Karpas-422 (cell line): ENCODE measurements around the gene CDH6. TPM values are rescaled to one million over a fixed set of nuclear protein-coding genes. Genes with fewer than 3 reads are reported as not detected.

ENCODE experiments used
- DNase-seq: peaks from one replicate; pipeline ENCODE4 v3.0.0-alpha.2; 2015
- H2AFZ ChIP-seq: fragments of 200-600 bp; sonication (generic); 2 replicates; pipeline ENCODE4 v1.6.1; 2014; ENCODE audit warnings: antibody characterized with exemption, low read length, mixed read lengths
- H3K27ac ChIP-seq: fragments of 200-600 bp; sonication (generic); 2 replicates; pipeline ENCODE4 v1.5.1; 2014; ENCODE audit warnings: mild to moderate bottlenecking, low read length, moderate library complexity
- H3K27me3 ChIP-seq: fragments of 200-600 bp; sonication (generic); 2 replicates; pipeline ENCODE4 v1.6.1; 2014; ENCODE audit warnings: low read length, mixed read lengths
- H3K36me3 ChIP-seq: fragments of 200-600 bp; sonication (generic); 2 replicates; pipeline ENCODE4 v1.6.1; 2014; ENCODE audit warnings: low read length, mixed read lengths; ENCODE audit not compliant: insufficient read depth
- H3K4me1 ChIP-seq: fragments of 200-600 bp; sonication (generic); 2 replicates; pipeline ENCODE4 v1.6.1; 2014; ENCODE audit warnings: mild to moderate bottlenecking, low read length, mixed read lengths
- H3K4me2 ChIP-seq: fragments of 200-600 bp; sonication (generic); 2 replicates; pipeline ENCODE4 v1.6.1; 2014; ENCODE audit warnings: low read length, low read depth, mild to moderate bottlenecking; ENCODE audit not compliant: poor library complexity, severe bottlenecking
- H3K4me3 ChIP-seq: fragments of 200-600 bp; sonication (generic); 2 replicates; pipeline ENCODE4 v1.5.1; 2014; ENCODE audit warnings: mild to moderate bottlenecking, antibody characterized with exemption, low read length, mixed read lengths
- H3K79me2 ChIP-seq: fragments of 200-600 bp; sonication (generic); 2 replicates; pipeline ENCODE4 v1.6.1; 2014; ENCODE audit warnings: mild to moderate bottlenecking, low read length, mixed read lengths
- H3K9ac ChIP-seq: fragments of 200-600 bp; sonication (generic); 2 replicates; pipeline ENCODE4 v1.6.0; 2014; ENCODE audit warnings: low read length
- H3K9me2 ChIP-seq: fragments of 200-600 bp; sonication (generic), shearing (Covaris generic); replicated peaks from 2 replicates; pipeline ENCODE4 v1.6.0; 2014; ENCODE audit warnings: mild to moderate bottlenecking, low read length, moderate library complexity; ENCODE audit not compliant: insufficient read depth
- H3K9me3 ChIP-seq: fragments of 300-700, 200-600 bp; sonication (generic); 2 replicates; pipeline ENCODE4 v1.6.1; 2014; ENCODE audit warnings: low read length, mixed read lengths
- H4K20me1 ChIP-seq: fragments of 200-600 bp; sonication (generic); 2 replicates; pipeline ENCODE4 v1.6.1; 2014; ENCODE audit warnings: mild to moderate bottlenecking, antibody characterized with exemption, low read length, low read depth; ENCODE audit not compliant: insufficient read depth
- total RNA-seq: library from RNA; depleted of rRNA; stranded (reverse); fragments of >200 nt; shearing (Covaris generic); gene quantifications from 2 replicates; pipeline ENCODE4 v1.2.3, GENCODE V29; 2014; ENCODE audit warnings: low replicate concordance

The CDH6 gene
- total RNA-seq, 1 experiment from 2014 or later = not detected

DNA sequence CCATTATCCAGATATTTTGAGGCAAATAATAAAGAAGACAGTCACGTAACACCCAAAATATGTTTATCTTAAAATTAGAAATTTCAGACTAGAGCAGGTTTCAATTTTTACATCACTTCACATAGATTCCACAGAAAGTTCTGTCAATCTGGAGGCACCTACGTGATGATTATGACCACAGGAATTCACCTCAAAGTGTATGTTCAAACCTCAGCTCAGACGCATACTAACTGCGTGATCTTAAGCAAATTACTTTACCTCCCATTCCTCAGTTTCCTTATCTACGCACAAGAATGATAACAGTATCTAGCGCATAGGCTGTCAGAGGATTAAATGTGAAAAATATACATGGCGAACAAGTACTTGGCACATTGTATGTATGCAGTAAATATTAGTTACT lies 5.9 kb upstream of the CDH6 start:
- no peak overlapping the region for H3K27ac ChIP-seq
- no peaks in the 10 kb centered on the region for H3K4me1 ChIP-seq
- no peaks in the 10 kb centered on the region for H3K9me3 ChIP-seq
- DNase-seq = no peak
- H3K36me3 ChIP-seq = no peaks in the 10 kb centered on the region
- no peaks in the 10 kb centered on the region for H3K79me2 ChIP-seq
- H4K20me1 ChIP-seq = no peaks in the 10 kb centered on the region
- H3K4me2 ChIP-seq = no peak overlapping the region
- H3K4me3 ChIP-seq = no peak overlapping the region
- no peaks in the 10 kb centered on the region for H3K9me2 ChIP-seq
- no peaks in the 10 kb centered on the region for H3K27me3 ChIP-seq
- H3K9ac ChIP-seq = no peak overlapping the region
- no peak overlapping the region for H2AFZ ChIP-seq

- Histone ChIP-seq H3K79me2 (no peaks in the 10 kb centered on the region), H3K27me3 (no peaks in the 10 kb centered on the region), H3K9me3 (no peaks in the 10 kb centered on the region), H3K4me2 (no peak overlapping the region), H3K4me3 (no peak overlapping the region), H3K9me2 (no peaks in the 10 kb centered on the region), H3K27ac (no peak overlapping the region), H4K20me1 (no peaks in the 10 kb centered on the region), H3K4me1 (no peaks in the 10 kb centered on the region), H3K36me3 (no peaks in the 10 kb centered on the region), H3K9ac (no peak overlapping the region), H2AFZ (no peak overlapping the region)
- no peak for DNase-seq
These were observed 1.0 kb upstream of the CDH6 start for GRCh38 chr5:31192442-31192841.

- no peak overlapping the region for H3K27ac ChIP-seq
- H3K9ac ChIP-seq = no peak overlapping the region
- no peak overlapping the region for H3K4me2 ChIP-seq
- H3K36me3 ChIP-seq = no peaks in the 10 kb centered on the region
- no peaks in the 10 kb centered on the region for H3K9me3 ChIP-seq
- no peaks in the 10 kb centered on the region for H4K20me1 ChIP-seq
- no peak overlapping the region for H2AFZ ChIP-seq
- no peaks in the 10 kb centered on the region for H3K4me1 ChIP-seq
- no peaks in the 10 kb centered on the region for H3K9me2 ChIP-seq
- H3K4me3 ChIP-seq = no peak overlapping the region
- H3K27me3 ChIP-seq = no peaks in the 10 kb centered on the region
- DNase-seq = no peak
- H3K79me2 ChIP-seq = no peaks in the 10 kb centered on the region
These were observed 370 bp upstream of the CDH6 start for GRCh38 chr5:31193116-31193515.

GRCh38 chr5:31194468-31194813 lies 955 bp downstream of the CDH6 start:
- Histone ChIP-seq H3K36me3 (no peaks in the 10 kb centered on the region), H3K9ac (no peak overlapping the region), H2AFZ (no peak overlapping the region), H3K27ac (no peak overlapping the region), H3K4me1 (no peaks in the 10 kb centered on the region), H3K9me3 (no peaks in the 10 kb centered on the region), H3K4me3 (no peak overlapping the region), H3K9me2 (no peaks in the 10 kb centered on the region), H3K27me3 (no peaks in the 10 kb centered on the region), H3K79me2 (no peaks in the 10 kb centered on the region), H4K20me1 (no peaks in the 10 kb centered on the region), H3K4me2 (no peak overlapping the region)
- DNase-seq = no peak

- H3K27ac ChIP-seq = no peak overlapping the region
- H3K79me2 ChIP-seq = no peaks in the 10 kb centered on the region
- no peak overlapping the region for H3K4me3 ChIP-seq
- H4K20me1 ChIP-seq = no peaks in the 10 kb centered on the region
- H3K9ac ChIP-seq = no peak overlapping the region
- H3K9me2 ChIP-seq = no peaks in the 10 kb centered on the region
- H3K9me3 ChIP-seq = no peaks in the 10 kb centered on the region
- H3K4me1 ChIP-seq = no peaks in the 10 kb centered on the region
- H3K36me3 ChIP-seq = no peaks in the 10 kb centered on the region
- no peak overlapping the region for H3K4me2 ChIP-seq
- no peak for DNase-seq
- no peak overlapping the region for H2AFZ ChIP-seq
- no peaks in the 10 kb centered on the region for H3K27me3 ChIP-seq
These were observed 1.5 kb downstream of the CDH6 start for GRCh38 chr5:31194892-31195555.

GRCh38 chr5:31196309-31196708 lies 2.8 kb downstream of the CDH6 start:
- no peaks in the 10 kb centered on the region for H3K4me1 ChIP-seq
- DNase-seq = no peak
- H3K27me3 ChIP-seq = no peaks in the 10 kb centered on the region

GRCh38 chr5:31197183-31197582 lies 3.7 kb downstream of the CDH6 start:
- no peak overlapping the region for H3K4me2 ChIP-seq

More at GRCh38 chr5:31196309-31196708, 2.8 kb downstream of the CDH6 start:
- H3K9ac ChIP-seq = no peak overlapping the region
- no peaks in the 10 kb centered on the region for H3K36me3 ChIP-seq
- H3K9me3 ChIP-seq = no peaks in the 10 kb centered on the region
- H3K4me3 ChIP-seq = no peak overlapping the region
- no peak overlapping the region for H3K4me2 ChIP-seq
- no peaks in the 10 kb centered on the region for H3K79me2 ChIP-seq
- H2AFZ ChIP-seq = no peak overlapping the region
- no peak overlapping the region for H3K27ac ChIP-seq
- no peaks in the 10 kb centered on the region for H4K20me1 ChIP-seq
- no peaks in the 10 kb centered on the region for H3K9me2 ChIP-seq

DNA sequence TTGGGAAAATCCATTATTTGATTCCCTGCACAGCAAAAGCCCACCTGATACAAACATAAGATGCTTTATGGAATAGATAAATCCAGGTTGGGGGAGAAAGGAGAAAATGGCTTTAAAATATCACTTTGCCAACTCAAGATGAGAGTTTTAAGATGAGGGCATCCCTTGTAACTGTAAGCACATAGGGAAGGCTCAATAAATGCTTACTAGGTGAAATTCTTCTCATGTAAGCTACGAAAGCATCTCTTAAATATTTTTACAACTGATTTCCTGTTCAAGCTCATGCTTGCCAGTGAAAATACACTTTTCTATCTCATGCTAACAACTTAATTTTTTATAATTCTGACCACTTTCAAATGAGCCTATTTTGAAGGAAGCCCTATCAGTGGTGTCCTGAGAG lies 11.5 kb downstream of the CDH6 start:
- H3K36me3 ChIP-seq = no peaks in the 10 kb centered on the region
- no peak overlapping the region for H3K4me3 ChIP-seq
- H2AFZ ChIP-seq = no peak overlapping the region
- 0 out of 2 replicates have a peak, but pooled peaks cover 2% of the 10 kb centered on the region for H3K27me3 ChIP-seq
- no peaks in the 10 kb centered on the region for H3K9me3 ChIP-seq
- no peak overlapping the region for H3K4me2 ChIP-seq
- no peaks in the 10 kb centered on the region for H3K4me1 ChIP-seq
- no peaks in the 10 kb centered on the region for H3K79me2 ChIP-seq
- DNase-seq = no peak
- no peak overlapping the region for H3K9ac ChIP-seq
- H3K9me2 ChIP-seq = no peaks in the 10 kb centered on the region
- H3K27ac ChIP-seq = no peak overlapping the region
- H4K20me1 ChIP-seq = no peaks in the 10 kb centered on the region

More at GRCh38 chr5:31197183-31197582, 3.7 kb downstream of the CDH6 start:
- H3K4me1 ChIP-seq = no peaks in the 10 kb centered on the region
- no peak overlapping the region for H3K4me3 ChIP-seq
- DNase-seq = no peak
- H2AFZ ChIP-seq = no peak overlapping the region
- H3K27me3 ChIP-seq = no peaks in the 10 kb centered on the region
- H3K9ac ChIP-seq = no peak overlapping the region
- H3K27ac ChIP-seq = no peak overlapping the region
- H3K9me2 ChIP-seq = no peaks in the 10 kb centered on the region
- H3K9me3 ChIP-seq = no peaks in the 10 kb centered on the region
- no peaks in the 10 kb centered on the region for H3K79me2 ChIP-seq
- no peaks in the 10 kb centered on the region for H4K20me1 ChIP-seq
- no peaks in the 10 kb centered on the region for H3K36me3 ChIP-seq
